Measurements from ENCODE around the gene SMIM33.
"Not testable (repeated sequence)": the region's sequence is repeated elsewhere in the genome, so short reads cannot be mapped to it uniquely, and the experiment has no call there.

SMIM33 gene

DNA sequence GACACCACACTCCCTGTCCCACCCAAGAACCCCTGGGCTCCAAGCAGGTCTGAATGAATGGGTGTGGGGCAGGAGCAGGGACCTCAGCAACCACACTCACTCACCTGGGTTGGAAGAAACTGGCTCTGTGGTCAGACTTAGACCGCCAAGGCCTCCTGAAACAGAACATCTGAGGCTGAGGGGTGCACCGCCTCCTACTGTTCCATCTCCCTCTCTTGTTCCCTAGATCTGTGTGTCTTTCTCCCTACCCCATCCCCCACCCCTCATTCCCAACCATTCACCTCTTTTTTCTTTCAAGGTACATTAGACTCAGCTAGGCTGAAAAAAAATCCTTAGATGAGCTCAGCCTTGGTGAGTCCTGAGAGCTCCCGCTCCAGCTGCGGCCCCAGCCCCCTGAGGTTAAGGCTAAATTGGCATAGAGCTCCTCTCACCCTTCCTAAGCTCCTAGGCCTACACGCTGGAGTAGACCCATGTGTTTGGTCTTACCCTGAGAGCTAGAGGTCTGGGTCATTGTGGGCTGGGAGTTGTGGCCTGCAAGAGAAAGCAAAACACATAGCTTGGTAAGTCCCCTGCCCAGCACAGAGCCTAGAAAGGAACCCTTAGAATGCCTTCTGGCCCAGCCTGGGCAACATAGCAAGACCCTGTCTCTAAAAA is 13.0 kb upstream of the SMIM33 start:
- no peak for DNase-seq

DNA sequence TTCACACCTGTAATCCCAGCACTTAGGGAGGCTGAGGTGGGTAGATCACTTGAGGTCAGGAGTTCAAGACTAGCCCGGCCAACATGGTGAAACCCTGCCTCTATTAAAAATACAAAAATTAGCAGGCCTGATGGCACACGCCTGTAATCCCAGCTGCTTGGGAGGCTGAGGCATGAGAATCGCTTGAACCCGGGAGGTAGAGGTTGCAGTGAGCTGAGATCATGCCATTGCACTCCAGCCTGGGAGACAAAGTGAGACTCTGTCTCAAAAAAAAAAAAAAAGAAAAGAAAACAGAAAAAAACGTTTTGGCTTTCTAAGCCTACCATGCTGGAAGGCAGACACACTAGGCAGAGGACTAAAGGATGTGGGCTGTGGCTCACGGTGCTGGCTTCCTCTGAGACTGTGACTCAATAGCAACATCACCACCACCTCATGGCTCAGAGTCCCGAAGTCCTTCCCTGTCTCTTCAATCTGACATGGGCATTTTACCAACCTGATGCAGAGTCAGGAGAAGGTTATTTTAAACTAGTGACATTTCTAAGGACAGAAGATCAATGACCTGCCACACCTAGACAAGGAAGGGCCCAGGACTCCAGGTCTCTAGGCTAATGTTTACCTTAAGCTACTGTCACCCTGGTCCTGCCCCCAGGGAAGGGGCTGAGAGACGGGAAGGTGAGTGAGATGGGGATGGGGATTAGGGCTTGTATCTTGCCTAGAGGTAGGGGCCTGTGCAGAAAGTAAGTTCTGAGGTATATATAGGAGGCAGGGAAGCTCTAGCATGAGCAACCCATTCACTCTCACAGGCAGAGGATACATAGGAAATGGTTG is 12.0 kb upstream of the SMIM33 start:
- peak; percentile 91 for DNase-seq

DNA sequence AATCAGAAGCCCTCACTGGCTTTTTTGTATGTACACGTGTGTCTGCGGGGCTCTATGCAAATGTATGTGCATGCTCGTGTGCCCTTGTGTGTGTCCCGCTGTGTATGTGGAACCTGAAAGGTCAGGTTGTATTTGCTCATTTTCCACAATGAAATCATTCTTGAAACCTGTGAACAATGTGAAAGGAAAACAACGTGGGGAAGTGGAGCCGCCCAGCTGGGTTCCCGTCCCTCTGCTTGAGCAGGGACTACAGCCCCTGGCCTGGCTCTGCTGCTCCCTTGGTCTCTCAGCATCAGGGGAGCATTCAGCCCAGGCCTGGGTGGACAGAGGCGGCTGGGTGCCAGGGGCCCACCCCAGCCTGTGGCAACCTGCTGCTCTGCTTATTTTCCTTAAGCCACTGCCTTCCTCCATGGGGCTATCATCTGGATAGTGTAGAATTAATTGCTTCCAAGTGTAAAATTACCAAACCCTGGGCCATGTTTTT is 11.3 kb upstream of the SMIM33 start:
- DNase-seq: no peak

DNA sequence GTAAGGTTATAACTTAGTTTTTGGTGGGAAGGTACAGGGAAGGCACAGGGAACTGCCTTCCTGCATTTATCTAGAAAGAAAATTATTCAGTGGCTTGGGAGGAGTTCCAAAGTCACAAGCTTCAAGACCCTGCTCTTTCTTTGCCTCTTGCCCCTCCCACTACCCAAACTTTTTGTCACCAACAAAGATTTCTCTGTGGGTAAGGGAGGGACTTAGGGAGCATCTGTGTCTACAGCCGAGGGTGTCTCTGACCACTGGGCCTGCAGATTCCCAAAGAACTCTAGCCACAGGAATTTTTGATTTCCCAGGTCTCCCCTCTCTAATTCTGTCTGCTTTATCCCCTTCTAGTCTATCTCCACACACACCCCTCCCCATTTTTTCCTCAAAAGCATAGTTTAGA is 10.3 kb upstream of the SMIM33 start:
- no peak for DNase-seq

DNA sequence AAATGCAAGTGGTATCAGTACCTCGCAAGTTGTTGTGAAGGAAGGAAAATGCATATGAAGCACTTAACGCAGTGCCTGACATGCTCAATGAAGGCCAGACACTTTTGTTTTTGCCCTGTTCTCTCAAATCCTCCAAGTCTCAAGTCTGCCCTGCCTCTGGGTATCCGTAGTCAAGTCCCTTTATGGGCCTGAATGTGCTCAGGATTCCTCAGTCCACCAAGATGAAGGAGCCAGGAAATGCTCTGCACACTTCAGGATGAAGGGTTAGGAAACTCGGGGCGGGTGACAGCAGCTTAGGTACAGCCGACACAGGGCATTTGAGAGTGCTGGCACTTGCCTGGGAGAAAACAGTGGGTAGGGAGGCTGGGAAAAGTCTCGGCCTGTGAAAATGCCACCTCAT is 9.6 kb upstream of the SMIM33 start:
- no peak for DNase-seq

DNA sequence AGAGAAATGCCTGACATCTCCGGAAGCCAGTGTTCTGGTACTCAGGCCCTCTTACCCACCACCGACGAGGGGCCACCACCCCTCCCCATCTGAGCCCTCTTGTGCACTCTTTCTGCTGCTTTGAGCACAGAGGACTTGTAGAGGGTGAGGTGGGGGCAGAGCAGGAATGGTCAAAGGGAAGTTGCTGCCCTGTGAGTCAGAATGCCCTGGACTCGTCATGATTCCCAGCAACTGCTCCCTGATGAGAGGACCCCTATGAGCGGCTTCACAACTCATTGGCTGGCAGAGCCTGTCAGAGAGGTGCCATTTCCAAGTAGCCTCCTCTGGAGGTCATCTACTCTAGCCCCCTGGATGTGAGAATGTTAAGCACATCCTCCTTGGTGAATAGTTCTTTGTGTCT is 9.1 kb upstream of the SMIM33 start:
- DNase-seq: no peak

DNA sequence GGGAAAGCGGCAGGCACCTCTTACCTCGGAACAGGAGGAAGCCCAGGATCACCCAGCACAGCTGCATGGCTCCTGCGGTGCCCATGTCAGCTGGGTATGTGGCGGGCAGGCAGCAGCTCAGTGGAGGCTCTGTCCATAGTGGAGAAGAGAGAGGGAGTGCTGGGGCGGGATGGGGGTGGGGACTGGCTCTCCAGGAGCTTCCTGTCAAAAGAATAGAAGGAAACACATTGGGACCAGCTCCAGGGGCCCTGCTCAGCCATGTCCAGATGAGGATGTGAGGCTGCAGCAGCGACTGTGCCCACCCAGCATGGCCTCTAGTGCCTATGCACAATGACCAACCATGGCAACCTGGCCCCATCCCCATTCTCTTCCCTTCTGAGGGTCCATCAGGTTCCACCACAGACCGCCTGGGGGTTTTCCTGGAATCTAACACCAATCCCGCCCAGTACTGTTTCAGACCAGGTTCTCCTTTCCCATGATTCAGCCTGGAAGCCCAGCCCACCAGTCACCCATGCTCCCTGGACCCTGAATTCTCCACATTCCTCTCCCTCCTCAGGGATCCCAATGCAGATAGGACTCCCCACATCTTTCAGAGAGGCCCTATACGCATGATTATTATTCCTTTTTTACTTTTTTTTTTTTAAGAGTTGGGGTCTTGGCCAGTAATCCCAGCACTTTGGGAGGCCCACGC is 8.1 kb upstream of the SMIM33 start, which contains the start of gene ECSCR:
Gene ECSCR, minus strand, starts transcription at position 158 of the 691 bp plus-strand sequence. Its CDS starts 73 bp downstream, at position 85.
- no peak for DNase-seq

DNA sequence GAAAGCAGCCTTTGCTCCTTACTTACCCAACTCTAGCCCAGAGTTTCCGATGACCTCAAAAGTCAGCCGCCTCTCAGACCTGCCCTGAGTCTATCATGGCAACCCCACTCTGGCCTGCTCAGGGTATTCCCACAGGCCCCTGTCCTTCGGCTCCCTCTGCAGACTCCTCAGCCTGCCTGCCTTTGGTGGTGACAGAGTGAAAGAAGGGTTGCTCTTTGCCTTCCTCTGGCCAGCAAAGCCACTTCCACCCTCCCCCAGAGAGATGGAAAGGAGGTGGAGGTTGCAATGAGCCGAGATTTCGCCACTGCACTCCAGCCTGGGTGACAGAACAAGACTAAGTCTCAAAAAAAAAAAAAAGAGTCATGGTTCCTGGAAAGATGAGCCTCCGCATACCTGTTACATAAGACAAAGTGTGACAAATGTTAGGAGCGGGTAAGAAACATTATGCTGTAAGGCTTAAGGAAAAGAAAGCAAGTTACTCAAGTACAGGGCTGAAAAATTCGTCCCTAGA is 2.3 kb upstream of the SMIM33 start:
- DNase-seq: no peak

DNA sequence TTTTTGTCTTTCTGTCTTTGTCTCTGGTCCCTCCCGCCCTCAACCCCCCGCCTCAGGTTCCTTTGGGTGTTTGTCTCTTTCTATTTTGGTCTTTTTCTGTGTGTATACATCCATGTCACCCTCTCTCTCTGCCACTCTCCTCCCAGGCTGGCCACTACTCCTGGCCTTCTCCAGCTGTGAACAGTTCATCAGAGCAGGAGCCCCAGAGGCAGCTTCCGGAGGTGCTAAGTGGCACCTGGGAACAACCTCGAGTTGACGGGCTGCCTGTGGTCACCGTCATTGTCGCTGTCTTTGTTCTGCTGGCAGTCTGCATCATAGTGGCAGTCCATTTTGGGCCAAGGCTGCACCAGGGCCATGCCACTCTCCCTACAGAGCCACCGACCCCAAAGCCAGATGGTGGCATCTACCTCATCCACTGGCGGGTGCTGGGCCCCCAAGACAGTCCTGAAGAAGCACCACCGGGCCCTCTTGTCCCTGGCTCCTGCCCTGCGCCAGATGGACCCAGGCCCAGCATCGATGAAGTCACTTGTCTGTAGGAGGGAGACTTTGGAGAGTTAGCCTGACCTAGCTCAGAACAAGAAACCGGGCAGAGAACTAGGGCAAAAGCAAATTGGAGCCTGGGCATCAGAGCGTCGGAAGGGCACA is 1.7 kb downstream of the SMIM33 start:
- no peak for DNase-seq

DNA sequence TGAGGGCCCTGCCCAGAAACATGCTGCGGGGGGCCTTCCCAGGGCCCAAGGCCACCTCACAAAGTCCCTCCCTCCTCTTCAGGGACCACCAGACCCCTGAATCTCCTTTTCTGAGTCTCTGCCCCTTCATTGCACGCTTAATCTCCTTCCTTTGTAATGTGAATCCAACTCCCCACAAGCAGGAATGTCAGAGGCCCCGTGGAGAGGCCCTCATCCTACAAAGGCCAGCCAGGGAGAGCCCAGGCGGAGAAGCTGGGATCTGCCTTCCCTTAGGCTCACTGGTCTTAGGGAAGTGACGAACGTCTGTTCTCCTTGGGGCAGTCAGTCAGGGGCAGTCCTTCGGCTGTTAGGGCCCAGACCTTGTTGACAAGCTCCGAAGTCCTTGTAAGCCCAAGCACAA is 2.3 kb downstream of the SMIM33 start:
- no peak for DNase-seq

DNA sequence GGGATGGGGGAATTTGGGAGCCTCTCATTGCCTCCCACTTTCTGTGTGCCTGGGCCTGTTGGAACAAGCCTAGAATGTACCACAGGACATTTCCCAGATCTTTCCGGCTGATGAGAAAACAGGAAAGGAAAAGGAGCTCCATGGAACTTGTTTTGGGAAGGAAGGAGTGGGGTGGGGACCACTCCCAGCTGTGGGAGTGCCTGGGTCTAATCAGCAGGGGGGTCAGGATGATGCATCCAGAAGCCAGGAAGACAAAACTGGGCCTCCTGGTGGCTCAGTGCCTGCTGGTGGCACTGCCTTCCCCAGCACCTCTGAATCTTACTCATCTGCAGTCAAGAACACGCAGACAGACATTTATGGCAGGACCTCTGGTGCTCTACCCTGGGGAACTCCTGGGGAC is 2.8 kb downstream of the SMIM33 start:
- no peak for DNase-seq

DNA sequence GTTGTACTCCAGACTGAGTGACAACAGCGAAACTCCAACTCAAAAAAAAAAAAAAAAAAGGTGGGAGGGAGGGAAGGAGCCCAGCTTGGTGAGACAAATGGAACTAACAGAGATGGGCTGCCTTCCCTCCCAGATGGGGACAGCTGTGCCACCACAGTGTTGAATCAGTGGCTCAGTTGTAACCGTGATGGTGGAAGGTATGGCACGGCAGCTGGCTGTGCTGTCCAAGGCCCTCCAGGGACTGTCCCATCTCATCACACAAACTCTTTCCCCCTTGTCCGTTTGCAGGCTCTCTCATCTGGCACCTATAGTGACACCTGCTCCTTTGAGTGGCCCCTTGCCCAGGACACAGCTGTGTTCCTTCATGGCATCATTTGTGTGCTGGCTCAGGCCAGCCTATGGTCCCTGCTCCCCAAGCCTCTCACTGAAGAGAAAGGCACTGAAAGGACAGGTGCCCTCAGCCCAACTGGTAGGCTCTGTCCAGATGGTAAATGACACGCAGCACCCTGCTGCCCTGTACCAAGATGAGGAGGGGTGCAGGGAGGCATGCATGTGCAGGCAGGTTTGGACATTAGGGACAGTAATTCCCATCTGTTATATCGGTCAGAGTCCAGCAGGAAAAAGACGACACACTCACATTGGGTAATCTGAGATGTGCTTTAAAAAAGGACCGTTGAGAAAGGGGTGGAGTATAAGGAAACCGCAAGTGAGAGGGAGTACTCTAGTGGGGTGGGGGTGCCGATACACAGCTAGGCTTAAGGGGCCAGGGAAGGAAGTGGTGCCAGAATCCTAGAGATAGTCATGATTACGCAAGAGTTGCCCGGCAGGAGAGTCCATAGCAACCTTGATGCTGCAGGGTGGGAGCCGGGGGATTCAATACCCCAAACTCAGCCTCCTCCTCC is 4.3 kb downstream of the SMIM33 start:
- no peak for DNase-seq

DNA sequence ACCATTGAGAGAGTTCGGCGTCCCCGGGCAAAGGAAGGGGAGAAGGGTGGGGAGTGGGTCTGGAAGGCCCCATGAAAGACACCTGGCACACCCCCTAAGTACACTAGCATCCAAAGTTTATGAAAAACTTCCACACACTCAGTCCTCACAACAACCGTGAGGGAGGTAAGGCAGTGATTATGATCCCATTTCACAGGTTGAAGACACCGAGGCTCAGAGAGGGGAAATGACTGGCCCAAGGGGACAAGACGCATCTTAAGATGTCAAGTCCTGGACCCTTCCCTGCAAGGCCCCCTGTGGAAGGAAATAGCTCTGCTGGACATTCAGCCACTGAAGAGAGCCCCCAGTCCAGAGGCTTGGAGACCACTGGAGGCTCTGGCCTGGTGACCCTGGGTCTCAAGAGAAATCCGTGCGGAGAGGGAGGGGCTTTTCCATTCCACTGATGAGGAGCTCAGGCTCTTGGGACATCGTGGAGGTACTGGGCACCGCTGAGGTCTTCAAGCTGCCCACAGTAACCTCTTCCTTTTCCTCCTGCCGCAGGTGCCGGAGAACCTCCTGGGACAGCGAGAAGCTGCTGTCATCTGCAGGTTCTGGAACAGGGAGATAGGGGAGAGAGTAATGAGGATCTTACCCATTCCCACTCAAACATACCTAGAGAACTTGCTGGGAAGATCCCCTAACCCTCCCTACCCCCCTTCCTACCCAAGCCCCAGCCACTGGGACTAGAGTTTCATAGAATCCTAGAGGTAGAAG is 5.2 kb downstream of the SMIM33 start:
- DNase-seq: no peak

DNA sequence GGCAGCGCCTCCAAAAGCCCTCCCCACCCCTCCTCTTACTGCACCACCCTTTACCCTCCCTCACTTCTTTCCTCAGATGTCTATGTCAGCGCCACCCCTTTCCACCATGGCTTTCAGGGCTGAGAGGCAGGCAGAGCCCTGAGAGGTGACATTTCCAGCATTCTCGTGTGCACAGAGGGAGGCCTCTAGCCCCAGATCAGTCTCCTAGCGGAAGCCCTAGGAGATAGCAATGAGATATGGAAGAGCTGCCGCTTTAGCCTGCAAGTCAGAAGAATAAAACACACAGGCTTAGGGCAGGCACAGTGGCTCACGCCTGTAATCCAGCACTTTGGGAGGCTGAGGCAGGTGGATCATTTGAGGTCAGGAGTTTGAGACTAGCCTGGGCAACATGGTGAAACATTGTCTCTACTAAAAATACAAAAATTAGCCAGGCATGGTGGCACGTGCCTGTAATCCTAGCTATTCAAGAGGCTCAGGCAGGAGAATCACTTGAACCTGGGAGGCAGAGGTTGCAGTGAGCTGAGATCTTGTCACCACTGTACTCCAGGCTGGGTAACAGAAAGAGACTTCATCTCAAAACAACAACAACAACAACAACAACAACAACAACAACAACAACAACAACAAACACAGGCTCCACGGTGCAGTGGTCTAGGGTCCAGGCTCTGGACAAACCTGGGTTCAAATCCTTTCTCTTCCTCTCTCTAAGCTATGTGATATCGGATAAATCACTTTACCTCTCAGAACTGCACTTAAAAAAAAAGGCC is 8.0 kb downstream of the SMIM33 start:
- not testable (repeated sequence) for DNase-seq

DNA sequence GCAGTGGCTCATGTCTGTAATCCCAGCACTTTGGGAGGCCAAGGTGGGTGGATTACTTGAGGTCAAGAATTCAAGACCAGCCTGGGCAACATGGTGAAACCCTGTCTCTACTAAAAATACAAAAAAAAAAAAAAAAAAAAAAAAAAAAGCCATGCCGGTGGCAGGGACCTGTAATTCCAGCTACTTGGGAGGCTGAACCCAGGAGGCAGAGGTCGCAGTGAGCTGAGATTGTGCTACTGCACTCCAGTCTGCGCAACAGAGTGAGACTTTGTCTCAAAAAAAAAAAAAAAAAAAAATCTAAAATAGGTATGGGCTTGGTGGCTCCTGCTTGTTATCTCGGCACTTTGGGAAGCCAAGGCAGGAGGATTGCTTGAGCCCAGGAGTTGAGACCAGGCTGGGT is 8.9 kb downstream of the SMIM33 start:
- not testable (repeated sequence) for DNase-seq

DNA sequence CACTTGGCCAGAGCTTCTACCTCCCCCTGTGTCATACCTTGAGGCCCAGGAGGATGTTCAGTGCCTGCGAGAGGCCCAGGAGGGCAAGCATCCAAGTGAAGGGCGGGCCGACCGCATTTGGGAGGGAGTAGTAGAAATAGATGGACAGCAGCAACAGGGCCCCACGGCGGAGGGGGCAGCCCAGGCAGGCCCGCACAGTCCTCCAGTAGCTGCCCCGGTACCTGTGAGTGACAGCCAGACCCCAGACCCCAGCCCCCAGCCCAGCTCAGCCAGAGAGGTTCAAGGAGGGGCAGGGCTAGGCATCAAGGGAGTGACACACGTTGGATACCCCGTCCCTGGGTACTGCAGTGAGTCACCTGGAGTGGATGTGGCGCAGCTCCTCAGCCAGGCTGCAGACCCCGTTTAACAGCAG is 10.3 kb downstream of the SMIM33 start:
- DNase-seq: peak; percentile 52

DNA sequence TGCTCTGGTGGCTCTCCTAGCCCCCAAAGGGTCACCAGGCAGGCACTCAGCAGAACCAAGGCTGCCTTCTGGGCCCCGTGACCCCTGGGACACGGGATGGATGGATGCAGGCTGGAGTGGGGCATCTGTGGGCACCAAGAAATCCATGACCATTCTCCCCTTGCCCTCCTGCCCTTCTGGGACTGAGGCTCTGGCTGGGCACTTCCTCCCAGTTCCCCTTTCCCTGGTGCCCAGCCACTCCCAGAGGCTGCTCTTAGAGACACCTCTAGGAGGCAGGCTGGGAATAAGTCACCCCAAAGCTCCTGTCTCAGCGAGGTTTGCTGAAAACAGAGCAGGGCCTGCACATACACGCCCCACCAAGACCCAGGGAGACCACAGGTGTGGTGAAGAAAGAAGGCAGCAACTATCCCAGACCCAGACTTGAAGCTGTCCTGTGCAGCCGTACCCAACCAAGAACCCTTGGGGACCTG is 10.8 kb downstream of the SMIM33 start:
- peak; percentile 32 for DNase-seq

DNA sequence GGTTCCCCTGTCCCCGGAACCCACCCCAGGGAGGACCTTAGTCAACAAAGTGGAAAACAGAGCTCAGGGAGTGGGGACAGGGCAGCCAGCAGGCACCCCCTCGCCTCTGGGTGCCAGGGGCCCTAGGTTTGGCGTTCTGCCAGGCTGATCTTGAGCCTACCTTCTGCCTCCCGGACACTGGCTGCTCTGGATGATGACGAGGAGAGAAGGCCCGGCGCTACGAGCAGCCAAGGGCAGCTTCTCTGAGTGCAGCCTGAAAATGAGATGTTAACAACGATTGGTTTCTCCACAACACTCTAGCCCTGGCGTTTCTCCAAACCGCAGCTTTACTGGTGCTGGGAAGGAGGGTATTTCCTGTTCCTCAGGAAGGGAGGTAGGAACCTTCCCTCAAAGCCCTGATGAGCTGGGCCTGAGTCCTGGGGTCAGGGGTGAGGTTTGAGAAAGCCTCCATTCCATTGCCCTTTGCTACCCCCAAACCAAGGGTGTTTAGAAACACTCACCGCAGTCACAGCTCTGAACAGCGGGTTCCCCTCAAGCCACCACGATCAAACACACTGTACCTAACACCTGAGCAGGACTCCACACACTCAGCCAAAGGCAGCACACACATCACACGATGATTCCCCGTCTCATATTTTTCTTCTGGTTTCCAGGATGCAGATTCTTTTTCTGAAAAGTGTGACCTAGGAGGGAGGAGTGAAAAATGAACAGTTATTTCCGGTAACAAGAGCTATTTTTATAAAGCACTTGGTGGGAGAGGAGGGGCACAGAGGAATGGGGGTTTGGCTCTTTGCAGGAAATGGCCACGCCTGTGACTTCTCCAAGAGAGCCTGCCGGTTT is 11.5 kb downstream of the SMIM33 start, which contains the start of gene STING1:
Gene STING1, minus strand, starts transcription at position 709 of the 840 bp plus-strand sequence. CDS start 1,054 bp downstream, outside the sequence.
- DNase-seq: peak; percentile 70

DNA sequence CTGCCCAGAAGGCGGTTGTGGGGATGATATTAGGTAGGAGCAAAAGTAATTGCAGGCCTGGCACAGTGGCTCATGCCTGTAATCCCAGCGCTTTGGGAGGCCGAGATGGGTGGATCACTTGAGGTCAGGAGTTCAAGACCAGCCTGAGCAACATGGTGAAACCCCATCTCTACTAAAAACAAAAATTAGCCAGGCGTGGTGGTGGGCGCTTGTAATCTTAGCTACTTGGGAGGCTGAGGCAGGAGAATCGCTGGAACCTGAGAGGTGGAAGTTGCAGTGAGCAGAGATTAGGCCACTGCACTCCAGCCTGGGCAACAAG is 12.0 kb downstream of the SMIM33 start:
- not testable (repeated sequence) for DNase-seq
